IPS DF 6.9 (cell line): ENCODE results near the gene NANOGP8.
"Not testable (repeated sequence)": the region's sequence is repeated elsewhere in the genome, so short reads cannot be mapped to it uniquely, and the experiment has no call there.

Experiments used
- DNase-seq: peaks from one replicate; pipeline ENCODE4 v3.0.0-alpha.2; 2013; ENCODE audit warnings: low read depth, low spot score
- H3K27ac ChIP-seq: one replicate; pipeline ENCODE4 v1.5.1; 2013; ENCODE audit warnings: low read length, control low read depth
- H3K27me3 ChIP-seq: 2 replicates; pipeline ENCODE4 v1.6.1; 2013; ENCODE audit warnings: mild to moderate bottlenecking, low read length; ENCODE audit not compliant: control insufficient read depth, insufficient read depth
- H3K36me3 ChIP-seq: 2 replicates; pipeline ENCODE4 v1.6.1; 2013; ENCODE audit warnings: low read length; ENCODE audit not compliant: control insufficient read depth, insufficient read depth
- H3K4me1 ChIP-seq: 2 replicates; pipeline ENCODE4 v1.6.1; 2013; ENCODE audit warnings: low read length; ENCODE audit not compliant: control insufficient read depth, insufficient read depth
- H3K4me3 ChIP-seq: 2 replicates; pipeline ENCODE4 v1.5.1; 2013; ENCODE audit warnings: mild to moderate bottlenecking, low read length
- H3K9me3 ChIP-seq: 2 replicates; pipeline ENCODE4 v1.6.1; 2013; ENCODE audit warnings: low read length, inconsistent platforms; ENCODE audit not compliant: control insufficient read depth, insufficient read depth
- WGBS: extraction: QIAGEN DNeasy Blood & Tissue Kit; methylation state at CpG from one replicate; pipeline ENCODE4 v1.1.7; 2013; ENCODE audit warnings: mixed read lengths, missing lambda C conversion rate; ENCODE audit not compliant: insufficient read length, insufficient coverage; 5-methylcytosine and 5-hydroxymethylcytosine counted together

Gene NANOGP8, protein sequence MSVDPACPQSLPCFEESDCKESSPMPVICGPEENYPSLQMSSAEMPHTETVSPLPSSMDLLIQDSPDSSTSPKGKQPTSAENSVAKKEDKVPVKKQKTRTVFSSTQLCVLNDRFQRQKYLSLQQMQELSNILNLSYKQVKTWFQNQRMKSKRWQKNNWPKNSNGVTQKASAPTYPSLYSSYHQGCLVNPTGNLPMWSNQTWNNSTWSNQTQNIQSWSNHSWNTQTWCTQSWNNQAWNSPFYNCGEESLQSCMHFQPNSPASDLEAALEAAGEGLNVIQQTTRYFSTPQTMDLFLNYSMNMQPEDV

GRCh38 chr15:35085176-35085919, at the start of gene NANOGP8:
NANOGP8 (minus strand) TSS chr15:35085295; CDS start chr15:35085110, 185 bp downstream.
- not testable (repeated sequence) for DNase-seq, H3K9me3 ChIP-seq, H3K27me3 ChIP-seq, H3K4me3 ChIP-seq, H3K27ac ChIP-seq, H3K36me3 ChIP-seq, H3K4me1 ChIP-seq
- WGBS, result no CpG with 5 or more reads among the region's 8 CpGs

DNA sequence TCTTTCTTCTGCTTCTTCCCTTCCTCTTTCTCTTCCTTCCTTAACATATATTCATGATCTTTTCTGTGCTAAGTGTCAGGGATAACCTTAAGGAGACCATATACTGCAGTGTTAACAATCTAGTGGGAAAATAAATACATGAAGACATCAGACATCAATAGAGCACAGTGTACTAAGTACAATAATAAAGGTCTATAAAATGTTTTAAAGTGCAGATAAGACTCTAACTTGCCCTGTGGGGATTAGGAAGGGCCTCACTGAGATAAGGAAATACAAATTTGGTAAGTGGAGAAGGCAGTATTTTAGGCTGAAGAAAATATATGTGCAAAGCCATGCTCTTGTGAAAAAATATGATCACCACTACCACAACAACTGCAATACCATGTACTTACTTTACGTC, 49.2 kb upstream of the NANOGP8 start:
- H3K36me3 ChIP-seq, result no peaks in the 10 kb centered on the region
- no peaks in the 10 kb centered on the region for H3K27me3 ChIP-seq
- no peaks in the 10 kb centered on the region for H3K4me1 ChIP-seq
- no peak overlapping the region for H3K4me3 ChIP-seq
- WGBS, result no CpG with 5 or more reads among the region's 1 CpG
- no peak for DNase-seq
- H3K27ac ChIP-seq, result no peak overlapping the region
- no peaks in the 10 kb centered on the region for H3K9me3 ChIP-seq

GRCh38 chr15:35130245-35130644, 45.1 kb upstream of the NANOGP8 start:
- no peaks in the 10 kb centered on the region for H3K4me1 ChIP-seq
- H3K36me3 ChIP-seq, result no peaks in the 10 kb centered on the region
- DNase-seq, result no peak
- no peaks in the 10 kb centered on the region for H3K27me3 ChIP-seq
- no peaks in the 10 kb centered on the region for H3K9me3 ChIP-seq
- WGBS, result no CpG with 5 or more reads among the region's 1 CpG
- no peak overlapping the region for H3K4me3 ChIP-seq
- no peak overlapping the region for H3K27ac ChIP-seq

DNA sequence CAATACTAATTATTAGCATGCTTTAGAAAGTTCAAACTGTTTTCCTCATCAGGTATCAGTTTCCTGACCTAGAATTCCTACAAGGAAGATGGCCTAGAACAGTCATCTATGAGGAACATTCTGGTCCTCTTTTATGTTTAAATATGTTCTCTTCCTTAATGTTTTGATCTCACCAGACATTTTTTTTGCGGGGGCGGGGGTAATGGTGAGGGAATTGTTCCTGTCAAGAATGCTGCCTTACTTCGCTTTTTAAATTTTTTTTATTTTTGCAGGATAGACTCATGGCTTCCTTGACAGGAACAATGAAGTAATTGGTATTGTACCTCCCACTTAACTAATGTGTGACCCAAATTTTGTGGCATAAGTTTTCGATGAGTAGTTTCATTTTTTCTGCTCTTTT, 44.3 kb upstream of the NANOGP8 start:
- Histone ChIP-seq H3K4me3 (no peak overlapping the region), H3K9me3 (no peaks in the 10 kb centered on the region), H3K4me1 (no peaks in the 10 kb centered on the region), H3K27ac (no peak overlapping the region), H3K36me3 (no peaks in the 10 kb centered on the region), H3K27me3 (no peaks in the 10 kb centered on the region)
- DNase-seq, result no peak
- no CpG with 5 or more reads among the region's 4 CpGs for WGBS

GRCh38 chr15:35127717-35128116, 42.6 kb upstream of the NANOGP8 start:
- H3K36me3 ChIP-seq, result no peaks in the 10 kb centered on the region
- no peak for DNase-seq
- H3K27ac ChIP-seq, result no peak overlapping the region
- no peaks in the 10 kb centered on the region for H3K27me3 ChIP-seq
- no peak overlapping the region for H3K4me3 ChIP-seq
- H3K9me3 ChIP-seq, result no peaks in the 10 kb centered on the region
- H3K4me1 ChIP-seq, result no peaks in the 10 kb centered on the region
- WGBS, result no CpG with 5 or more reads among the region's 1 CpG

DNA sequence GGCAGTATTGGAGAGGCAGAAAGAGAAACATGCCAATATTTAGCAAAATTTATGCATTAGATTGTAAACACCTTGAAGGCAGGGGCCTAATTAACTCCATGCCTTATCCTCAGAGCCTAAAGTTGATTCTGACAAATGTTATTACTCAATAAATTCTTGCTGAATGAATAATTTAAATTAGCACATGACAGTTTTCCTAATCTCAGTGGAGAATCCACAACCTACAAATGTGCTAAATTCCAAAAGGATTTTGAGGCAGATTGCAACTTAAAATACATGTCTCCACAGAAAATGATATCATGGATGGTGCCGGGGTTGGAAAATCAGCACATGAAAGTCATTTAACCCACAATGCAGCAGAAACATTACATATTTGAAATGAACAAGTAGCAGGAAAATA, 41.1 kb upstream of the NANOGP8 start:
- Histone ChIP-seq H3K36me3 (no peaks in the 10 kb centered on the region), H3K27ac (no peak overlapping the region)
- no CpG with 5 or more reads among the region's 1 CpG for WGBS

DNA sequence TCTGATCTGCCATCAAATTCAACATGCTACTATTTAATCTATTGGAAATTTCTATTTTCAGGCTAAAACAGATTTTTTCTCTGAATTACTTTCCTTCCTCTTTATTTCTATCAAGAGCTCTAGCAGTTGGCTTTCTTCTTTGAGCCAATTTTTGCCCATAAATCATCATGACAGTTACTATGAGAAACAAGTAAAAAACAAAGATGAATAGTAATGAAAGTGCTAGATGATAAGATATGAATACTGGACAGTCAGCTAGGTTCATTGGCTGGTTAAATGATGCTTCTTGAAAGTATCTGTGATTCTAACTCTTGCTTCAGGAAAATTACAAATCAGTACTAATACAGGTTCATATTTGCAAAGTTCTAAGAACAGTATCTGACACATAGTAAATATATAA, 38.6 kb upstream of the NANOGP8 start:
- no peak overlapping the region for H3K4me3 ChIP-seq
- no peaks in the 10 kb centered on the region for H3K36me3 ChIP-seq
- no peaks in the 10 kb centered on the region for H3K27me3 ChIP-seq
- H3K9me3 ChIP-seq, result no peaks in the 10 kb centered on the region
- no peak for DNase-seq
- no peak overlapping the region for H3K27ac ChIP-seq
- no peaks in the 10 kb centered on the region for H3K4me1 ChIP-seq

More for the DNA sequence above, 41.1 kb upstream of the NANOGP8 start:
- H3K4me3 ChIP-seq, result no peak overlapping the region
- no peak for DNase-seq
- H3K4me1 ChIP-seq, result no peaks in the 10 kb centered on the region
- no peaks in the 10 kb centered on the region for H3K27me3 ChIP-seq
- no peaks in the 10 kb centered on the region for H3K9me3 ChIP-seq

DNA sequence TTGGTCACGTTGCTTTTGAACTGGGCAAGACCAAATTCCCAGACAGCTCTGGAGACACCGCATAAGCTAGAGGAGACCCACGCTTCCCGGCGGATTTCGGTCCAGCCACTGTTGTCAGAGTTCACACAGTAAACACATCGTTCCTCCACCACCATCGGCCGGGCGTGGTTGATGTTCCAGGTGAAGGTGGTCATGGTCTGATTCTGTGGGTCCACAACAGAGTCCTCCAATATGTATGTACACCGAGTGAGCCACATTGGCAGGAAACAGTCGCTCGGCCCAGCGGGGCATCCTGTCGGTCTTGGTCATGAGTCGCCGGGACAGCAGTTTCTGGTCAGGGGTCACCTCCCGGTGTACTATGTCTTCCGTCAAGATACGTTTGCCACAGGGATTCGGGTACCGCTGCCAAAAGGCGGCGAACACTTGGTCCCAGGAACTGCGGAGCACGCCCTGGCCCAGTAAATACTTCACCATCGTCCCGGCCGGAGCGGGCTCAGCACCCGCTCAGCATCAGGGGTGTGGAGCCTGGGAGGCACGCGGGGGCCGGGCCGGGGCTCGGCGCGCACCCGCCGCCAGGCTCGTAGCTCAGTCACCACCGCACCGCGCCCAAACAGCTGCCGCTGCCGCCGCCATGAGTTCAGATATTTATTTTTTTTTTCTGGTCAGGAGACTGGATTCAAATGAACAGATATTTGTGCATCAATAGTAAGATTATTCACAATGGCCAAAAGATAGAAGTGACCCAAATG, 36.7 kb upstream of the NANOGP8 start:
- DNase-seq, result no peak
- WGBS, result no CpG with 5 or more reads among the region's 47 CpGs
- Histone ChIP-seq H3K27ac (no peak overlapping the region), H3K36me3 (no peaks in the 10 kb centered on the region), H3K27me3 (no peaks in the 10 kb centered on the region), H3K4me1 (no peaks in the 10 kb centered on the region), H3K4me3 (no peak overlapping the region), H3K9me3 (no peaks in the 10 kb centered on the region)

- DNase-seq, result no peak
- H3K36me3 ChIP-seq, result no peaks in the 10 kb centered on the region
- no peaks in the 10 kb centered on the region for H3K4me1 ChIP-seq
- H3K27ac ChIP-seq, result no peak overlapping the region
- WGBS, result no CpG with 5 or more reads among the region's 6 CpGs
- H3K9me3 ChIP-seq, result no peaks in the 10 kb centered on the region
- no peak overlapping the region for H3K4me3 ChIP-seq
- no peaks in the 10 kb centered on the region for H3K27me3 ChIP-seq
Observed at GRCh38 chr15:35120173-35120572, 35.1 kb upstream of the NANOGP8 start.

DNA sequence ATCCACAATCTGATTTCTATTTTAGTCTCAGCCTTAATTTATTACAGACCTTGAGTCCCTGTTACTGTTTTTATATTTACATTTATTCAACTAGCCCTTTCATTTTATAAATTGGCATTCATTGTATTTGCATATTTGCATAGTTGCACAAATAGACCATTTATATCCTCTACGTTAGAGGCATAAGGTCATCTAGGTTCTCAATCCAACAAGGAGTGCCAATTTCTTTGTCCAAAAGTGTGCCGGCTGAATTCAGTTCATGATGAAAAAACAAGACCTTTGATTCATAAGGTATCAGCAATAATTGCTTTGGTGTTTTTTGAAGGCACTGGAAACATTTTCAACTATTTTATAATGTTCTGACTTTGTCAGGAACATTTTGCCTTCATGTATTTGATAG, 33.9 kb upstream of the NANOGP8 start:
- H3K27ac ChIP-seq, result no peak overlapping the region
- no peaks in the 10 kb centered on the region for H3K27me3 ChIP-seq
- no peaks in the 10 kb centered on the region for H3K36me3 ChIP-seq
- no CpG with 5 or more reads among the region's 2 CpGs for WGBS
- no peak for DNase-seq
- no peaks in the 10 kb centered on the region for H3K9me3 ChIP-seq
- H3K4me3 ChIP-seq, result no peak overlapping the region
- H3K4me1 ChIP-seq, result no peaks in the 10 kb centered on the region
